Measurements from ENCODE around the gene RAD23A.
A peak's percentile ranks its signal among the peaks of the same experiment; 100 is the strongest.

The RAD23A gene

GRCh38 chr19:12987190-12987589, 41.5 kb downstream of the RAD23A start:
- POLR2A ChIA-PET = no interaction called here
- CTCF ChIA-PET = interaction anchor here (5.4 kb wide), 1 partner anchor 71 kb away, joined by 125 read pairs; no protein-coding TSS in a partner anchor
- H3K36me3 ChIP-seq (ENCODE audit: control insufficient read depth in 2 of 2, insufficient read depth in 1 of 2, low read length in 2 of 2) = no peaks in the 10 kb centered on the region
- H3K27ac ChIP-seq (ENCODE audit: extremely low read depth, low read depth, low read length) = no peak overlapping the region
- no peak for TF ChIP-seq ZNF157 (tag by site-specific recombination; IDR thresholded peaks at IDR 0.05)
- no peak for TF ChIP-seq OVOL3 (tag by site-specific recombination; IDR thresholded peaks at IDR 0.05)
- no peak for TF ChIP-seq ZNF394 (tag by site-specific recombination; IDR thresholded peaks at IDR 0.05; ENCODE audit: borderline replicate concordance)
- 0 out of 2 replicates have a peak, but pooled peaks have one; percentile 60 for TF ChIP-seq ZNF175 (tag by site-specific recombination; IDR thresholded peaks at IDR 0.05)
- peak; percentile 36; the same call in 1 of the 2 replicates for TF ChIP-seq ZFHX2 (tag by site-specific recombination; conservative IDR thresholded peaks at IDR 0.05)
- H3K4me1 ChIP-seq (ENCODE audit: control insufficient read depth, insufficient read depth, low read length) = no peaks in the 10 kb centered on the region
- H3K9me3 ChIP-seq (ENCODE audit: control insufficient read depth, insufficient read depth, low read depth, low read length) = no peaks in the 10 kb centered on the region
- no peak overlapping the region for H3K4me3 ChIP-seq (ENCODE audit: low read depth, low read length)

- Histone ChIP-seq H3K27ac (ENCODE audit: extremely low read depth, low read depth, low read length) (no peak overlapping the region), H3K4me3 (ENCODE audit: low read depth, low read length) (no peak overlapping the region), H3K36me3 (ENCODE audit: control insufficient read depth in 2 of 2, insufficient read depth in 1 of 2, low read length in 2 of 2) (no peaks in the 10 kb centered on the region), H3K9me3 (ENCODE audit: control insufficient read depth, insufficient read depth, low read depth, low read length) (no peaks in the 10 kb centered on the region), H3K4me1 (ENCODE audit: control insufficient read depth, insufficient read depth, low read length) (no peaks in the 10 kb centered on the region)
- POLR2A ChIA-PET = no interaction called here
- CTCF ChIA-PET = no interaction called here
- TF ChIP-seq ZNF548 (tag by site-specific recombination; IDR thresholded peaks at IDR 0.05) = no peak
- TF ChIP-seq ZNF214 (tag by site-specific recombination; IDR thresholded peaks at IDR 0.05; ENCODE audit: borderline replicate concordance) = no peak
- no peak for TF ChIP-seq OSR2 (tag by site-specific recombination; IDR thresholded peaks at IDR 0.05)
- TF ChIP-seq ZNF518A (tag by site-specific recombination; conservative IDR thresholded peaks at IDR 0.05; ENCODE audit: low read depth) = no peak
- TF ChIP-seq ZBTB26 (tag by site-specific recombination; optimal IDR thresholded peaks at IDR 0.05) = no peak
Observed at GRCh38 chr19:12987781-12988180, 42.1 kb downstream of the RAD23A start.

GRCh38 chr19:12990431-12990830, 44.8 kb downstream of the RAD23A start:
- CTCF ChIA-PET = interaction anchor here (0.5 kb wide), 1 partner anchor 71 kb away, joined by 3 read pairs; no protein-coding TSS in a partner anchor
- Histone ChIP-seq H3K27ac (ENCODE audit: extremely low read depth, low read depth, low read length) (no peak overlapping the region), H3K9me3 (ENCODE audit: control insufficient read depth, insufficient read depth, low read depth, low read length) (no peaks in the 10 kb centered on the region), H3K4me1 (ENCODE audit: control insufficient read depth, insufficient read depth, low read length) (no peaks in the 10 kb centered on the region), H3K36me3 (ENCODE audit: control insufficient read depth in 2 of 2, insufficient read depth in 1 of 2, low read length in 2 of 2) (no peaks in the 10 kb centered on the region), H3K4me3 (ENCODE audit: low read depth, low read length) (no peak overlapping the region)
- TF ChIP-seq MZF1 (tag by site-specific recombination; IDR thresholded peaks at IDR 0.05; ENCODE audit: borderline replicate concordance) = no peak
- POLR2A ChIA-PET = no interaction called here

GRCh38 chr19:12990853-12991252, 45.2 kb downstream of the RAD23A start:
- Histone ChIP-seq H3K4me3 (ENCODE audit: low read depth, low read length) (no peak overlapping the region), H3K36me3 (ENCODE audit: control insufficient read depth in 2 of 2, insufficient read depth in 1 of 2, low read length in 2 of 2) (no peaks in the 10 kb centered on the region), H3K27ac (ENCODE audit: extremely low read depth, low read depth, low read length) (no peak overlapping the region), H3K9me3 (ENCODE audit: control insufficient read depth, insufficient read depth, low read depth, low read length) (no peaks in the 10 kb centered on the region), H3K4me1 (ENCODE audit: control insufficient read depth, insufficient read depth, low read length) (no peaks in the 10 kb centered on the region)
- CTCF ChIA-PET = interaction anchor here (0.5 kb wide), 1 partner anchor 71 kb away, joined by 3 read pairs; no protein-coding TSS in a partner anchor
- POLR2A ChIA-PET = no interaction called here
- TF ChIP-seq ZNF600 (tag by site-specific recombination; IDR thresholded peaks at IDR 0.05) = no peak
- TF ChIP-seq ZNF169 (tag by site-specific recombination; IDR thresholded peaks at IDR 0.05) = no peak
- peak; percentile 80 for TF ChIP-seq EGR2 (tag by site-specific recombination; IDR thresholded peaks at IDR 0.05; ENCODE audit: low read depth)
- peak; percentile 59; the same call in 1 of the 2 replicates for TF ChIP-seq KLF9 (tag by site-specific recombination; IDR thresholded peaks at IDR 0.05; ENCODE audit: low read depth)
- TF ChIP-seq ZBTB48 (tag by site-specific recombination; IDR thresholded peaks at IDR 0.05) = 0 out of 2 replicates have a peak, but pooled peaks have one; percentile 6
- TF ChIP-seq AEBP2 (tag by site-specific recombination; IDR thresholded peaks at IDR 0.05; ENCODE audit: borderline replicate concordance) = no peak
- TF ChIP-seq ZFHX2 (tag by site-specific recombination; conservative IDR thresholded peaks at IDR 0.05) = peak; percentile 87
- TF ChIP-seq BCL6B (tag by site-specific recombination; IDR thresholded peaks at IDR 0.05) = 0 out of 2 replicates have a peak, but pooled peaks have one; percentile 28

All from HEK293 (cell line).